Stimulated activated memory B cell treated with anti-CD40 and anti-IgM and Interleukin-4, amounts not matched to agents 10 μg/mL and 1 μg/mL and 100 μg/mL, for 72 hours (primary cell): ENCODE data around the gene TERT.
A peak's percentile ranks its signal among the peaks of the same experiment; 100 is the strongest.

Source experiments
- ATAC-seq: fragments of 150-1000 bp; cut with Tn5 transposase; 2 replicates; pipeline ENCODE4 v1.10.0; 2021
- H3K27ac Mint-ChIP-seq: one replicate; pipeline ENCODE4 v1.8.0; 2022; ENCODE audit warnings: mild to moderate bottlenecking, mixed read lengths
- H3K27me3 Mint-ChIP-seq: one replicate; pipeline ENCODE4 v1.8.0; 2022; ENCODE audit warnings: mixed read lengths
- H3K36me3 Mint-ChIP-seq: one replicate; pipeline ENCODE4 v1.8.0; 2022; ENCODE audit warnings: mixed read lengths
- H3K4me1 Mint-ChIP-seq: one replicate; pipeline ENCODE4 v1.8.0; 2022; ENCODE audit warnings: mixed read lengths
- H3K4me3 Mint-ChIP-seq: one replicate; pipeline ENCODE4 v1.8.0; 2022; ENCODE audit warnings: mild to moderate bottlenecking, moderate library complexity, mixed read lengths
- H3K9me3 Mint-ChIP-seq: one replicate; pipeline ENCODE4 v1.8.0; 2022; ENCODE audit warnings: mixed read lengths

The TERT gene

GRCh38 chr5:1215320-1216096, 79.4 kb downstream of the TERT start:
- H3K4me1 Mint-ChIP-seq, result no peaks in the 10 kb centered on the region
- peaks cover 9% of the 10 kb centered on the region for H3K9me3 Mint-ChIP-seq
- peaks cover 48% of the 10 kb centered on the region for H3K27me3 Mint-ChIP-seq
- H3K36me3 Mint-ChIP-seq, result no peaks in the 10 kb centered on the region
- no peak overlapping the region for H3K4me3 Mint-ChIP-seq
- ATAC-seq, result no peak
- no peak overlapping the region for H3K27ac Mint-ChIP-seq

GRCh38 chr5:1214936-1215220, 80.0 kb downstream of the TERT start:
- Mint-ChIP-seq H3K4me3 (no peak overlapping the region), H3K27ac (no peak overlapping the region), H3K27me3 (peaks cover 48% of the 10 kb centered on the region), H3K4me1 (no peaks in the 10 kb centered on the region), H3K9me3 (peaks cover 9% of the 10 kb centered on the region), H3K36me3 (no peaks in the 10 kb centered on the region)
- no peak for ATAC-seq

- Mint-ChIP-seq H3K4me3 (no peak overlapping the region), H3K27me3 (peaks cover 48% of the 10 kb centered on the region), H3K27ac (no peak overlapping the region), H3K4me1 (no peaks in the 10 kb centered on the region), H3K36me3 (no peaks in the 10 kb centered on the region), H3K9me3 (peaks cover 9% of the 10 kb centered on the region)
- ATAC-seq, result no peak
Measured at GRCh38 chr5:1214163-1214935, 80.5 kb downstream of the TERT start.

- no peak for ATAC-seq
- Mint-ChIP-seq H3K9me3 (peaks cover 9% of the 10 kb centered on the region), H3K36me3 (no peaks in the 10 kb centered on the region), H3K4me3 (no peak overlapping the region), H3K27ac (no peak overlapping the region), H3K4me1 (no peaks in the 10 kb centered on the region), H3K27me3 (peaks cover 45% of the 10 kb centered on the region)
Measured at GRCh38 chr5:1213508-1214162, 81.2 kb downstream of the TERT start.

GRCh38 chr5:1212881-1213280, 82.0 kb downstream of the TERT start:
- ATAC-seq, result peak; percentile 39
- no peaks in the 10 kb centered on the region for H3K36me3 Mint-ChIP-seq
- H3K4me1 Mint-ChIP-seq, result no peaks in the 10 kb centered on the region
- peaks cover 38% of the 10 kb centered on the region for H3K27me3 Mint-ChIP-seq
- no peak overlapping the region for H3K4me3 Mint-ChIP-seq
- no peak overlapping the region for H3K27ac Mint-ChIP-seq
- peaks cover 9% of the 10 kb centered on the region for H3K9me3 Mint-ChIP-seq

GRCh38 chr5:1212271-1212670, 82.6 kb downstream of the TERT start:
- H3K4me3 Mint-ChIP-seq, result no peak overlapping the region
- H3K36me3 Mint-ChIP-seq, result no peaks in the 10 kb centered on the region
- peaks cover 38% of the 10 kb centered on the region for H3K27me3 Mint-ChIP-seq
- H3K9me3 Mint-ChIP-seq, result peaks cover 9% of the 10 kb centered on the region
- H3K4me1 Mint-ChIP-seq, result no peaks in the 10 kb centered on the region
- H3K27ac Mint-ChIP-seq, result no peak overlapping the region
- ATAC-seq, result no peak

GRCh38 chr5:1211701-1212100, 83.2 kb downstream of the TERT start:
- Mint-ChIP-seq H3K9me3 (peaks cover 9% of the 10 kb centered on the region), H3K4me3 (no peak overlapping the region), H3K27ac (no peak overlapping the region), H3K36me3 (no peaks in the 10 kb centered on the region), H3K4me1 (no peaks in the 10 kb centered on the region), H3K27me3 (peaks cover 39% of the 10 kb centered on the region)
- no peak for ATAC-seq

GRCh38 chr5:1210832-1211251, 84.0 kb downstream of the TERT start:
- Mint-ChIP-seq H3K27ac (no peak overlapping the region), H3K36me3 (no peaks in the 10 kb centered on the region), H3K9me3 (peaks cover 7% of the 10 kb centered on the region), H3K27me3 (peaks cover 44% of the 10 kb centered on the region), H3K4me3 (no peak overlapping the region), H3K4me1 (no peaks in the 10 kb centered on the region)
- ATAC-seq, result no peak

GRCh38 chr5:1209896-1210776, 84.7 kb downstream of the TERT start:
- no peak for ATAC-seq
- Mint-ChIP-seq H3K9me3 (peaks cover 5% of the 10 kb centered on the region), H3K36me3 (no peaks in the 10 kb centered on the region), H3K4me3 (no peak overlapping the region), H3K27me3 (peaks cover 44% of the 10 kb centered on the region), H3K27ac (no peak overlapping the region), H3K4me1 (no peaks in the 10 kb centered on the region)

- no peak for ATAC-seq
- H3K4me3 Mint-ChIP-seq, result no peak overlapping the region
- no peaks in the 10 kb centered on the region for H3K4me1 Mint-ChIP-seq
- H3K27me3 Mint-ChIP-seq, result peaks cover 44% of the 10 kb centered on the region
- peaks cover 5% of the 10 kb centered on the region for H3K9me3 Mint-ChIP-seq
- no peaks in the 10 kb centered on the region for H3K36me3 Mint-ChIP-seq
- H3K27ac Mint-ChIP-seq, result no peak overlapping the region
Measured at GRCh38 chr5:1209489-1209852, 85.4 kb downstream of the TERT start.

GRCh38 chr5:1208743-1209488, 86.0 kb downstream of the TERT start:
- peaks cover 40% of the 10 kb centered on the region for H3K27me3 Mint-ChIP-seq
- H3K4me1 Mint-ChIP-seq, result no peaks in the 10 kb centered on the region
- H3K9me3 Mint-ChIP-seq, result peaks cover 5% of the 10 kb centered on the region
- no peak overlapping the region for H3K4me3 Mint-ChIP-seq
- no peak overlapping the region for H3K27ac Mint-ChIP-seq
- ATAC-seq, result no peak
- no peaks in the 10 kb centered on the region for H3K36me3 Mint-ChIP-seq

- Mint-ChIP-seq H3K27me3 (peaks cover 40% of the 10 kb centered on the region), H3K36me3 (no peaks in the 10 kb centered on the region), H3K9me3 (peaks cover 5% of the 10 kb centered on the region), H3K4me1 (no peaks in the 10 kb centered on the region), H3K27ac (no peak overlapping the region), H3K4me3 (no peak overlapping the region)
- ATAC-seq, result no peak
Measured at GRCh38 chr5:1208221-1208742, 86.6 kb downstream of the TERT start.

GRCh38 chr5:1207555-1207954, 87.3 kb downstream of the TERT start:
- Mint-ChIP-seq H3K4me1 (no peaks in the 10 kb centered on the region), H3K36me3 (no peaks in the 10 kb centered on the region), H3K4me3 (no peak overlapping the region), H3K9me3 (peaks cover 5% of the 10 kb centered on the region), H3K27me3 (peaks cover 40% of the 10 kb centered on the region), H3K27ac (no peak overlapping the region)
- no peak for ATAC-seq
